T-helper 17 cell (primary cell): ENCODE data around the gene C11orf97. TPM values are rescaled to one million over a fixed set of nuclear protein-coding genes. Genes with fewer than 3 reads are reported as not detected.
A peak's percentile ranks its signal among the peaks of the same experiment; 100 is the strongest.

Experiments used
- ATAC-seq: fragments of 150-1000 bp; cut with Tn5 transposase; 2 replicates; pipeline ENCODE4 v1.10.0; 2021; ENCODE audit warnings: mild to moderate bottlenecking, moderate library complexity
- DNase-seq, 3 donors: peaks; one replicate each; pipeline versions ENCODE4 v3.0.0 to v3.0.0-alpha.2; 2020 to 2021
- H3K9me3 ChIP-seq: one replicate; pipeline ENCODE4 v1.7.0; 2013; ENCODE audit warnings: low read length, mild to moderate bottlenecking; ENCODE audit not compliant: control insufficient read depth, poor library complexity, severe bottlenecking
- H3K27ac Mint-ChIP-seq: one replicate; pipeline ENCODE4 v1.8.0; 2022; ENCODE audit warnings: mild to moderate bottlenecking, moderate library complexity, mixed read lengths
- H3K27me3 Mint-ChIP-seq: one replicate; pipeline ENCODE4 v1.8.0; 2022; ENCODE audit warnings: mixed read lengths
- H3K36me3 Mint-ChIP-seq: one replicate; pipeline ENCODE4 v1.8.0; 2022; ENCODE audit warnings: low read depth, mixed read lengths
- H3K4me1 Mint-ChIP-seq: one replicate; pipeline ENCODE4 v1.8.0; 2022; ENCODE audit warnings: mild to moderate bottlenecking, mixed read lengths
- H3K4me3 Mint-ChIP-seq: one replicate; pipeline ENCODE4 v1.8.0; 2022; ENCODE audit warnings: mild to moderate bottlenecking, moderate library complexity, mixed read lengths
- total RNA-seq, 4 donors: library from RNA in 2 of 4; stranded (reverse) in 2 of 4; gene quantifications; one replicate each; pipeline ENCODE4 v1.2.3 and lab custom pipeline; 2022 to 2026

The C11orf97 gene
- total RNA-seq, 2 donors from 2014 or later = not detected

DNA sequence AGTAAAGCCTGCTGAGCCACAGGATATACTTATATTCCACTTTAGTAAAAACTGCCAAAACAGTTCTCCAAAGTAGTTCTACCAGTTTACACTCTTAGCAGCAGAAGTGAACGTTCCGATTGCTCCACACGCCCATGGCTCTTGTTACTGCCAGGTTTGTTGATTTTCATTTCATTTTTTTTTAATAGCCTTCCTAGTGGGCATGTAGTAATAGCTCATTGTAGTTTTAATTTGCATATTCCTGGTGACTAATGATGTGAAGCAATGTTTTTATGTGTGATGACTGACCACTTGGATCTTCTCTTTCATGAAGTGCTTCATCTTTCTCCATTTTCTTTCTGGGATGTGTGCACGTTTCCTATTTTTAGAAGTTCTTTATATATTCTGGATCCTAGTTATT lies 4.8 kb upstream of the C11orf97 start:
- Mint-ChIP-seq H3K27me3 (peaks cover 19% of the 10 kb centered on the region), H3K36me3 (no peaks in the 10 kb centered on the region), H3K4me3 (no peak overlapping the region), H3K27ac (no peak overlapping the region), H3K4me1 (peaks cover 7% of the 10 kb centered on the region)
- ATAC-seq (no peak), DNase-seq (no peak)
- no peaks in the 10 kb centered on the region for H3K9me3 ChIP-seq

- no peak overlapping the region for H3K4me3 Mint-ChIP-seq
- ATAC-seq (no peak), DNase-seq (no peak)
- H3K4me1 Mint-ChIP-seq = peaks cover 9% of the 10 kb centered on the region
- H3K36me3 Mint-ChIP-seq = no peaks in the 10 kb centered on the region
- H3K27ac Mint-ChIP-seq = no peak overlapping the region
- H3K27me3 Mint-ChIP-seq = peaks cover 34% of the 10 kb centered on the region
- no peaks in the 10 kb centered on the region for H3K9me3 ChIP-seq
These were observed 830 bp downstream of the C11orf97 start for GRCh38 chr11:94513091-94513490.

DNA sequence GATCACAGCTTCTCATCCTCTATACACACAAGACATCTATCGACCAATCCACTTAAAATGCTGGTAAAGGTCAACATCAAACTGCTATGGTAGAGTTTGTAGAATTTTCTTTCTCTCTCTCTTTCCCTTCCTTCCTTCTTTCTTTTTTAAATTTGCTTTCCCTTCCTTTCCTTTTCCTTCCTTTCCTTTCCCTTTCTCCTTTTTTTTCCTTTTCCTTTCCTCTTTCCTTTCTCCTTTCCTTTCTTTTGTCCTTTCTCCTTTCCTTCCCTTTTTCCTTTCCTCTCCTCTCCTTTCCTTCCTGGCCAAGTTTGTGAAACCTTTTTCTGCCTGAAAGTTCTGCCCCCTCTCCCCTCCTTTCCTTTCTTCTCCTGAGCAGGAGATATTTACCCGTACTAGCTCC lies 3.1 kb downstream of the C11orf97 start:
- H3K27me3 Mint-ChIP-seq = peaks cover 33% of the 10 kb centered on the region
- peaks cover 9% of the 10 kb centered on the region for H3K4me1 Mint-ChIP-seq
- no peaks in the 10 kb centered on the region for H3K36me3 Mint-ChIP-seq
- DNase-seq (no peak), ATAC-seq (no peak)
- H3K27ac Mint-ChIP-seq = no peak overlapping the region
- no peak overlapping the region for H3K4me3 Mint-ChIP-seq
- H3K9me3 ChIP-seq = no peaks in the 10 kb centered on the region

- H3K4me1 Mint-ChIP-seq = peaks cover 9% of the 10 kb centered on the region
- H3K27ac Mint-ChIP-seq = no peak overlapping the region
- no peak for DNase-seq
- no peak overlapping the region for H3K4me3 Mint-ChIP-seq
- H3K9me3 ChIP-seq = no peaks in the 10 kb centered on the region
- no peaks in the 10 kb centered on the region for H3K36me3 Mint-ChIP-seq
- H3K27me3 Mint-ChIP-seq = peaks cover 21% of the 10 kb centered on the region
- ATAC-seq = no peak
These were observed 4.5 kb downstream of the C11orf97 start for GRCh38 chr11:94516725-94517124.

DNA sequence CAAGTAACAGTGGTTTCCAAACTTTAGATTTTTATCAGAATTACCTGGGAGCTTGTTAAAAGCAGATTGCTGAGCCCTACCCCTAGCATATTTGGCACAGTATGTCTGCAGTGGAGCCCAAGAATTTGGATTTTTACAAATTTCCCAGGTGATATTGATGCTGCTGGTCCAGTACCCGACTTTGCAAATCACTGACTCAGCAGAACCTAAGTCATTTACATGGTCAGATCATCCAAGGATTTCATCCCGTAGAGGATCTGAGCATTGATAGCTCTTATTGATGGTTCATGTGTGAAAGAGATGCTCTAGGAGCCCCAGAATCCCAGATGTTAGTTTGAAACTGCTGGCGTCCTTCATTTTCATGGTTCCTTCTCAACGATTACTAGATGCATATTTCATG lies 6.0 kb downstream of the C11orf97 start:
- DNase-seq (no peak), ATAC-seq (no peak)
- H3K4me1 Mint-ChIP-seq = no peaks in the 10 kb centered on the region
- no peaks in the 10 kb centered on the region for H3K36me3 Mint-ChIP-seq
- H3K27me3 Mint-ChIP-seq = peaks cover 15% of the 10 kb centered on the region
- no peak overlapping the region for H3K27ac Mint-ChIP-seq
- H3K9me3 ChIP-seq = no peaks in the 10 kb centered on the region
- H3K4me3 Mint-ChIP-seq = no peak overlapping the region

DNA sequence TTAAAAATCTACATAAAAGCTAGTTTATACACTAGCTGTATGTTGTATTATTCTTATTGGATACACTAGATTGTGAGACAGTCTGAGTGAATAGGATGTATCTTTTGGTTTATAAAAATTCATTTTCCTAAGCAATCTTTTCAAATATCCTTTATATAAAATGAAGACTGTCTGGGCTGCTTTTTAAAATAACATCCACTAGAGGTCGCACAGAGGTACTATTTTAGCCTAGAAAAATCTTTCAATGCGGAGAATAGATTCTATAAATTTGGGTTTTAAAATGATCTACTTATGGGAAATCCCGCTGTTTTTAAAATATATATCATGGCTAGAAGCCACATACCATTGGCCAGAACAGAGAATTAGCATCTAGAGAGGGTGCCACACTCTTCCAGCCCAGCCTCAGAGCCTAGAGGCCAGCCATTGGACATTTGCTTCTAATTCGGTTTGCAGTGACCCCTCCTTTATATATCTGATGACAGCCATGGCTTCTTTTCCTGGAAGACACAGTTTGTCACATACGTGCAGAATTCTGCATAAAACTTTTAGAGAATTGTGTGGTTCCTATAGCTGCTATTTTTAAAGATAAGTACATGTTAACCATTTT lies 7.3 kb downstream of the C11orf97 start:
- ATAC-seq = peak; percentile 44
- DNase-seq = no peak
- Mint-ChIP-seq H3K27me3 (peaks cover 15% of the 10 kb centered on the region), H3K27ac (no peak overlapping the region), H3K36me3 (no peaks in the 10 kb centered on the region), H3K4me1 (no peaks in the 10 kb centered on the region), H3K4me3 (no peak overlapping the region)
- H3K9me3 ChIP-seq = no peaks in the 10 kb centered on the region

DNA sequence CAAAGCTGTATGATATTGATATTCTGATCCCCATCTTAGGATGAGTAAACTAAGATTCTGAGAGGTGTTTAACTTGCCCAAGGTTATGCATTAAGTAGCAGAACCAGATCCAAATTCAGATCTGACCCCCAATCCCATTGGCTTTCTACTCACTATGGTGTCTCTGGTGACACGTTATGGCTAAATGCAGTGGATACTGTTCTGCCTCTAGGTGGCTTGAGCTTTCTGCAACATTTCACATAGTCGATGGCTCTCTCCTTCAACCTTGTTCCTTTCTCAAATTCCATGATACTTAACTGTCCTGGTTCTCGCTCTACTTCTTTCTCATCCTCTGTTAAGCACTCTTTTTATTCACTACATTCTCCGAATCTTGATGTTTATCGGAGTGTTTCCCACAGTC lies 9.4 kb downstream of the C11orf97 start:
- H3K9me3 ChIP-seq = no peaks in the 10 kb centered on the region
- no peak overlapping the region for H3K27ac Mint-ChIP-seq
- no peaks in the 10 kb centered on the region for H3K4me1 Mint-ChIP-seq
- no peak for DNase-seq
- ATAC-seq = peak; percentile 42
- H3K4me3 Mint-ChIP-seq = no peak overlapping the region
- H3K36me3 Mint-ChIP-seq = no peaks in the 10 kb centered on the region
- H3K27me3 Mint-ChIP-seq = peaks cover 16% of the 10 kb centered on the region

- DNase-seq (no peak), ATAC-seq (no peak)
- H3K27ac Mint-ChIP-seq = no peak overlapping the region
- H3K9me3 ChIP-seq = no peaks in the 10 kb centered on the region
- peaks cover 42% of the 10 kb centered on the region for H3K27me3 Mint-ChIP-seq
- H3K4me1 Mint-ChIP-seq = no peaks in the 10 kb centered on the region
- H3K4me3 Mint-ChIP-seq = no peak overlapping the region
- peaks cover 3% of the 10 kb centered on the region for H3K36me3 Mint-ChIP-seq
These were observed 12.1 kb downstream of the C11orf97 start for GRCh38 chr11:94524341-94524740.

- H3K27ac Mint-ChIP-seq = no peak overlapping the region
- peaks cover 52% of the 10 kb centered on the region for H3K27me3 Mint-ChIP-seq
- DNase-seq = no peak
- H3K4me1 Mint-ChIP-seq = no peaks in the 10 kb centered on the region
- H3K9me3 ChIP-seq = no peaks in the 10 kb centered on the region
- no peak overlapping the region for H3K4me3 Mint-ChIP-seq
- ATAC-seq = no peak
- H3K36me3 Mint-ChIP-seq = peaks cover 3% of the 10 kb centered on the region
These were observed 13.5 kb downstream of the C11orf97 start for GRCh38 chr11:94525546-94526324.

- Mint-ChIP-seq H3K36me3 (peaks cover 3% of the 10 kb centered on the region), H3K4me1 (no peaks in the 10 kb centered on the region), H3K27ac (no peak overlapping the region), H3K27me3 (peaks cover 57% of the 10 kb centered on the region), H3K4me3 (no peak overlapping the region)
- H3K9me3 ChIP-seq = no peaks in the 10 kb centered on the region
- DNase-seq (no peak), ATAC-seq (no peak)
These were observed 14.6 kb downstream of the C11orf97 start for GRCh38 chr11:94526645-94527438.

- ATAC-seq (no peak), DNase-seq (no peak)
- Mint-ChIP-seq H3K27ac (no peak overlapping the region), H3K27me3 (peaks cover 64% of the 10 kb centered on the region), H3K4me3 (no peak overlapping the region), H3K36me3 (peaks cover 3% of the 10 kb centered on the region), H3K4me1 (no peaks in the 10 kb centered on the region)
- H3K9me3 ChIP-seq = no peaks in the 10 kb centered on the region
These were observed 16.3 kb downstream of the C11orf97 start for GRCh38 chr11:94528551-94528950.

- Mint-ChIP-seq H3K27ac (no peak overlapping the region), H3K36me3 (peaks cover 3% of the 10 kb centered on the region), H3K4me1 (no peaks in the 10 kb centered on the region), H3K27me3 (peaks cover 63% of the 10 kb centered on the region), H3K4me3 (no peak overlapping the region)
- no peak for DNase-seq
- H3K9me3 ChIP-seq = no peaks in the 10 kb centered on the region
- ATAC-seq = no peak
These were observed 19.9 kb downstream of the C11orf97 start for GRCh38 chr11:94532211-94532610.

DNA sequence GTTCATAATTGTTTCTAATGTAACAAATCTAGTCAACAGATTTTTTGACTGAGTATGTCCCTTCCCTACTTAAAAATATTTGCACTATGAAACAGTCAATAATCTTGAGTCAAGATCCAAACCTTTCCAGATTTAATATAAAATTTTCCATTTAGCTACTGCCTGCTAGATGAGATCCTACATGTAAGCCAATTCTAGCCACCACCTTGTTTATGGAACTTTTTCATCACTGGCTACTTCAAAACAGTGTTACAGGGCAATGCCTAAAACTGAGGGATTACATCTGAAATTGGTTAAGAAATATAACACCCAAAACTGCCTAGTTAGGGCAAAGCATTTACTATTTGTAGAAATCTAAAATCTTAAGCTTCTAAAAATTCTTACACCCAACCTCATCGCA lies 20.9 kb downstream of the C11orf97 start:
- Mint-ChIP-seq H3K4me3 (no peak overlapping the region), H3K27ac (no peak overlapping the region), H3K27me3 (peaks cover 59% of the 10 kb centered on the region), H3K4me1 (no peaks in the 10 kb centered on the region), H3K36me3 (peaks cover 2% of the 10 kb centered on the region)
- ATAC-seq = no peak
- no peaks in the 10 kb centered on the region for H3K9me3 ChIP-seq
- DNase-seq = no peak
